Activated CD4-positive, CD25-positive, alpha-beta regulatory T cell treated with anti-CD3 and anti-CD28 coated beads, Interleukin-2, amount 50 U/mL, for 16 hours (primary cell): ENCODE data around the gene ZKSCAN3.
"Not testable (repeated sequence)": the region's sequence is repeated elsewhere in the genome, so short reads cannot be mapped to it uniquely, and the experiment has no call there.

Source experiments
- DNase-seq: peaks from one replicate; pipeline ENCODE4 v3.0.0-alpha.2; 2020; ENCODE audit warnings: low read depth, low spot score

The ZKSCAN3 gene

GRCh38 chr6:28349892-28350737, at the start of gene ZKSCAN3:
Gene ZKSCAN3, plus strand, starts transcription at chr6:28349947. Its CDS starts 9,640 bp downstream, at chr6:28359587.
- peak; percentile 76 for DNase-seq

GRCh38 chr6:28303570-28303969, 46.2 kb upstream of the ZKSCAN3 start:
- no peak for DNase-seq

- not testable (repeated sequence) for DNase-seq
These were observed 43.4 kb upstream of the ZKSCAN3 start for GRCh38 chr6:28306363-28306762.

GRCh38 chr6:28311139-28311823, 38.5 kb upstream of the ZKSCAN3 start:
- DNase-seq = no peak

GRCh38 chr6:28312939-28313338, 36.8 kb upstream of the ZKSCAN3 start:
- no peak for DNase-seq

- no peak for DNase-seq
These were observed 34.1 kb upstream of the ZKSCAN3 start for GRCh38 chr6:28315628-28316027.

GRCh38 chr6:28317866-28318265, 31.9 kb upstream of the ZKSCAN3 start:
- not testable (repeated sequence) for DNase-seq

- DNase-seq = no peak
These were observed 27.1 kb upstream of the ZKSCAN3 start for GRCh38 chr6:28322661-28323060.

GRCh38 chr6:28323813-28324424, 25.8 kb upstream of the ZKSCAN3 start:
- DNase-seq = no peak

GRCh38 chr6:28326371-28326948, 23.3 kb upstream of the ZKSCAN3 start:
- DNase-seq = no peak

GRCh38 chr6:28330041-28330440, 19.7 kb upstream of the ZKSCAN3 start:
- DNase-seq = no peak

- no peak for DNase-seq
These were observed 16.7 kb upstream of the ZKSCAN3 start for GRCh38 chr6:28333047-28333446.

GRCh38 chr6:28333599-28334018, 16.1 kb upstream of the ZKSCAN3 start:
- no peak for DNase-seq

- no peak for DNase-seq
These were observed 15.3 kb upstream of the ZKSCAN3 start for GRCh38 chr6:28334286-28335039.

GRCh38 chr6:28335040-28335563, 14.6 kb upstream of the ZKSCAN3 start:
- DNase-seq = no peak

GRCh38 chr6:28335564-28336283, 14.0 kb upstream of the ZKSCAN3 start, which contains the start of gene ZSCAN31:
Gene ZSCAN31, minus strand, starts transcription at chr6:28336148. Its CDS starts 6,465 bp downstream, at chr6:28329683.
- peak; percentile 64 for DNase-seq

- no peak for DNase-seq
These were observed 13.2 kb upstream of the ZKSCAN3 start for GRCh38 chr6:28336284-28337120.

- DNase-seq = no peak
These were observed 12.6 kb upstream of the ZKSCAN3 start for GRCh38 chr6:28337121-28337520.
